Measurements from ENCODE around the gene RNASE1.
"Not testable (repeated sequence)": the region's sequence is repeated elsewhere in the genome, so short reads cannot be mapped to it uniquely, and the experiment has no call there.

The RNASE1 gene

DNA sequence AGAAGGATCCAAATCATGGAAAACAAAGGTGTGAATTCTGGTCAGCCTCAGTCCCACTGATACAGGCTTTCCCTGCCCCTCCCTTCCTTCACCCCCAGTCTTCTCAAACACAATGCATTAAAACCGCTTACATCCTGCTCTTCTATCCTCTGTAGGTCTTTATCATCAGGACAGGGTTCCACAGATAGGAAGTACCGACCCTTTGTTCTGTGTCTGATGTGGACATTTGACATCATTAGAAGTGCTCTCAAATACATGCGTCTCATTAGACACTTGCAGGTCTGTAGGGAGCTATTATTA lies 34.1 kb downstream of the RNASE1 start:
- H3K9me3 Mint-ChIP-seq, result no peaks in the 10 kb centered on the region
- H3K4me3 Mint-ChIP-seq, result no peak overlapping the region
- H3K4me1 Mint-ChIP-seq, result peaks cover 23% of the 10 kb centered on the region
- no peak for ATAC-seq
- peak overlapping the region; percentile 9 for H3K27ac Mint-ChIP-seq
- H3K36me3 Mint-ChIP-seq, result no peaks in the 10 kb centered on the region
- no peaks in the 10 kb centered on the region for H3K27me3 Mint-ChIP-seq

DNA sequence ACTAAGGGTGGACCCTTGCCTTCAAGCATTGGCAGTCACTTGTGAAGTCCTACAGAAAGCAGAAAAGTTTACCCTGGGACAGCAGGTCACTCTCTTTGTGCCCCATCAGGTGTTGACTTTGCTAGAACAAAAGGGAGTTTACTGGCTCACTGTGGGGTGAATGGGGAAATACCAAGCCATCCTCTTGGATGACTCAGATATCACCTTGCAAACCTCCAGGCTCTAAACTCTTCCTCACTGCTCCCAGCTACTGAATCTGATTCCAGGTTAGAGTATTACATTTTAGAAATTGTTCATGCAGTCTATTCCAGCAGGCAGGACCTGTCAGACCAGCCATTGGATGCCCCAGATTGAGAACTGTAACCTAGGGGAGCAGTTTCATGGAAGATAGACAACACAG lies 41.7 kb downstream of the RNASE1 start:
- Mint-ChIP-seq H3K9me3 (no peaks in the 10 kb centered on the region), H3K4me1 (peaks cover 29% of the 10 kb centered on the region), H3K4me3 (no peak overlapping the region), H3K27ac (no peak overlapping the region), H3K36me3 (no peaks in the 10 kb centered on the region), H3K27me3 (no peaks in the 10 kb centered on the region)
- peak; percentile 64 for ATAC-seq

DNA sequence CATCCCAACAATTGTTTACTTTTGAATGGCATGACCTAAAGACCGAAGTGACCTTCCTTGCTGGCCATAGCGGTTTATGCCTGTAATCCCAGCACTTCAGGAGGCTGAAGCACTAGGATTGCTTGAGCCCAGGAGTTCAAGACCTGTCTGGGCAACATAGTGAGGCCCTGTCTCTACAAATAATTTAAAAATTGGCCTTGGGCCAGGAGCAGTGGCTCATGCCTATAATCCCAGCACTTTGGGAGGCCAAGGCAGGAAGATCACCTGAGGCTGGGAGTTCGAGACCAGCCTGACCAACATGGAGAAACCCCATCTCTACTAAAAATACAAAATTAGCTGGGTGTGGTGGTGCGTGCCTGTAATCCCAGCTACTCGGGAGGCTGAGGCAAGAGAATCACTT lies 43.2 kb downstream of the RNASE1 start:
- H3K27me3 Mint-ChIP-seq, H3K9me3 Mint-ChIP-seq, ATAC-seq, H3K4me3 Mint-ChIP-seq, H3K27ac Mint-ChIP-seq, H3K36me3 Mint-ChIP-seq: not testable (repeated sequence)
- peaks cover 19% of the 10 kb centered on the region for H3K4me1 Mint-ChIP-seq

DNA sequence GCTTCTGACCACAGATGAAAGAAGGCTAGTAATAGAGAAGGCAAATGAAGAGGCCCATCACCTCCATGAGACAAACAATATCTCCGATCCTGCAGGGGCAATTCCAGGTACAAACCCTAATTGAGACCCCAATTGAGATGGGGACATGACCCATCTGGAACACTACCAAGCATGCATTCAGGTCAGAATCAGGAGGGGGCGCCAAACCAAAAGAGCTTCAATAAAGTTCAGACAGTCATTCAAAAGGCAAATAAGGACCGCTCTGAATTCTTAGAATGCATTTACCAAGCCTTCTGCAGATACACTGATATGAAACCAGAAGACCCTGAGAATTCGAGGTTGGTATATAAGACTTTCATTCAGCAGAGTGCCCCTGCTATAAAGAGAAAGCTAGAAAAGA lies 44.7 kb downstream of the RNASE1 start:
- no peak for ATAC-seq
- no peak overlapping the region for H3K4me3 Mint-ChIP-seq
- no peaks in the 10 kb centered on the region for H3K36me3 Mint-ChIP-seq
- no peaks in the 10 kb centered on the region for H3K9me3 Mint-ChIP-seq
- peaks cover 17% of the 10 kb centered on the region for H3K4me1 Mint-ChIP-seq
- no peaks in the 10 kb centered on the region for H3K27me3 Mint-ChIP-seq
- H3K27ac Mint-ChIP-seq, result no peak overlapping the region

DNA sequence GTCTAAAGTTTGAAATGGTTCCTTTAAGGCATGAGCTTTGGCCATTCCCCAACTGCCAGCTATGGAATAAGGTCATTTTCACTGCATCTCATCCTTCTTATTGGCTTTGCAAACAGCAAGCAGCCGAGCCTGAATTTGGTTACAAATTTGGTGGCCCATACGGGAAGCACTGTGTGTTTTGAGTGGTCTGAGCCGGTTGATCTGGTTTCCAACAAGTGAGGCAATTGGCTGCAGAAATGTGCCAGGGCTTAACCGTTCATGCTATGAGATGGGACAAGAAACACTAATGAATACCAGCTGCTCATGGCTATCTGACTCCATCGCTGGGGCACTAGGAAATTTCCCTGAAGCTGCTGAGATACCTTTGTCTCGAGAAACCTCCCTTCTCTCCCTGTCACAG lies 47.6 kb downstream of the RNASE1 start:
- Mint-ChIP-seq H3K4me3 (no peak overlapping the region), H3K27ac (no peak overlapping the region), H3K9me3 (peaks cover 9% of the 10 kb centered on the region), H3K27me3 (no peaks in the 10 kb centered on the region), H3K36me3 (peaks cover 6% of the 10 kb centered on the region), H3K4me1 (peaks cover 10% of the 10 kb centered on the region)
- ATAC-seq, result no peak

DNA sequence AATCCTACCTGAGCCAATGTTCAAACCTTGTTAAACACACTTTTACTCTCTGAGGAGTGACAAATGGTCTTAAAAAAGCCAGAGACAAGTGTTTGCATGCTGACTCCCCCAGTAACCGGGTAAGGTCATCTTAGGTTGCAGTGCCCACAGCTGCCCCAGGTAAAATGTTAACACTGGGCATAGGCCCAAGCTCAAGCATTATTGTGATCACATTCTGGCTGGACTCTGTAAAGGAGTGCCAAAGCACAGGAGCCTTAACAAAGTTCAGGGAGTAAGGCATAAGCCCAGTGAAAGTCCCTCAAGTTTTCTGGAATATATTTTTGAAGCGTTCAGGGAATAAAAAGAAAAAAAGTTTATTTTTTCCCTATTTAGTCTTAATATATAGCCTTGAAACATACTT lies 48.3 kb downstream of the RNASE1 start:
- Mint-ChIP-seq H3K27me3 (no peaks in the 10 kb centered on the region), H3K4me3 (no peak overlapping the region), H3K36me3 (peaks cover 6% of the 10 kb centered on the region), H3K4me1 (peaks cover 11% of the 10 kb centered on the region), H3K9me3 (peaks cover 9% of the 10 kb centered on the region), H3K27ac (no peak overlapping the region)
- ATAC-seq, result no peak

DNA sequence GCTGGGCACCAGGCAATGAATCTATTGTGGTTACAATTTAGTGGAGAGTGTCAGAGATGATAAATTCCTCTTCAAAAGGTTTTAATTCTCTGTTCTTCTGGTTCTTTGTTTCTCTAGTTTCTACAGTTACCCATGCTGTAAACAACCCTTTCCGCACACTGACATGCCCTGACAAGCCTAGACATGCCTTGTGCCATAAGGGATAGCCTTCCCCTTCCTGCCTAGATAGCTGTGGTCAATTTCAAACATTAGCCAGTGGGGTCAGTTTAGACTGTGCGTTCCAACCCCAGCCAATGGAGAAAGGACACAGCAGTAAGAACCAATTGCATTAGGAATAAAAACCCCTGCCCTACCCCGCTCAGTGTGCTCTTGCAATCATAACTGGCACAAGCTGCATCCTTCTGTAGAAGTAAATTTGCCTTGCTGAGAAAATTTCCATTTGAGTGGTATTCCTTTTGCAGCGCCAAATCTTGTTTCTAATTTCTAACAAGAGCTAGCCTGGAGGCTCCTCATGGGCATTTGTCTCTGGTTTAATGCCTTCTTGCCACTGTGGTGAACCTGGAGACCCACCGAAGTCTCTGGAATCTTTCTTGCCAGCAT lies 50.6 kb downstream of the RNASE1 start:
- H3K4me1 Mint-ChIP-seq, result peaks cover 4% of the 10 kb centered on the region
- H3K27ac Mint-ChIP-seq, result no peak overlapping the region
- ATAC-seq, result no peak
- H3K9me3 Mint-ChIP-seq, result peaks cover 9% of the 10 kb centered on the region
- H3K36me3 Mint-ChIP-seq, result peaks cover 6% of the 10 kb centered on the region
- no peaks in the 10 kb centered on the region for H3K27me3 Mint-ChIP-seq
- H3K4me3 Mint-ChIP-seq, result no peak overlapping the region
